GM21515 (cell line): ENCODE results near the gene SGO2.

ENCODE experiments used
- ATAC-seq: cut with Tn5 transposase; IDR thresholded peaks from one replicate; pipeline ENCODE4 v1.9.1; 2021; ENCODE audit not compliant: unreplicated experiment

SGO2 gene, protein sequence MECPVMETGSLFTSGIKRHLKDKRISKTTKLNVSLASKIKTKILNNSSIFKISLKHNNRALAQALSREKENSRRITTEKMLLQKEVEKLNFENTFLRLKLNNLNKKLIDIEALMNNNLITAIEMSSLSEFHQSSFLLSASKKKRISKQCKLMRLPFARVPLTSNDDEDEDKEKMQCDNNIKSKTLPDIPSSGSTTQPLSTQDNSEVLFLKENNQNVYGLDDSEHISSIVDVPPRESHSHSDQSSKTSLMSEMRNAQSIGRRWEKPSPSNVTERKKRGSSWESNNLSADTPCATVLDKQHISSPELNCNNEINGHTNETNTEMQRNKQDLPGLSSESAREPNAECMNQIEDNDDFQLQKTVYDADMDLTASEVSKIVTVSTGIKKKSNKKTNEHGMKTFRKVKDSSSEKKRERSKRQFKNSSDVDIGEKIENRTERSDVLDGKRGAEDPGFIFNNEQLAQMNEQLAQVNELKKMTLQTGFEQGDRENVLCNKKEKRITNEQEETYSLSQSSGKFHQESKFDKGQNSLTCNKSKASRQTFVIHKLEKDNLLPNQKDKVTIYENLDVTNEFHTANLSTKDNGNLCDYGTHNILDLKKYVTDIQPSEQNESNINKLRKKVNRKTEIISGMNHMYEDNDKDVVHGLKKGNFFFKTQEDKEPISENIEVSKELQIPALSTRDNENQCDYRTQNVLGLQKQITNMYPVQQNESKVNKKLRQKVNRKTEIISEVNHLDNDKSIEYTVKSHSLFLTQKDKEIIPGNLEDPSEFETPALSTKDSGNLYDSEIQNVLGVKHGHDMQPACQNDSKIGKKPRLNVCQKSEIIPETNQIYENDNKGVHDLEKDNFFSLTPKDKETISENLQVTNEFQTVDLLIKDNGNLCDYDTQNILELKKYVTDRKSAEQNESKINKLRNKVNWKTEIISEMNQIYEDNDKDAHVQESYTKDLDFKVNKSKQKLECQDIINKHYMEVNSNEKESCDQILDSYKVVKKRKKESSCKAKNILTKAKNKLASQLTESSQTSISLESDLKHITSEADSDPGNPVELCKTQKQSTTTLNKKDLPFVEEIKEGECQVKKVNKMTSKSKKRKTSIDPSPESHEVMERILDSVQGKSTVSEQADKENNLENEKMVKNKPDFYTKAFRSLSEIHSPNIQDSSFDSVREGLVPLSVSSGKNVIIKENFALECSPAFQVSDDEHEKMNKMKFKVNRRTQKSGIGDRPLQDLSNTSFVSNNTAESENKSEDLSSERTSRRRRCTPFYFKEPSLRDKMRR

DNA sequence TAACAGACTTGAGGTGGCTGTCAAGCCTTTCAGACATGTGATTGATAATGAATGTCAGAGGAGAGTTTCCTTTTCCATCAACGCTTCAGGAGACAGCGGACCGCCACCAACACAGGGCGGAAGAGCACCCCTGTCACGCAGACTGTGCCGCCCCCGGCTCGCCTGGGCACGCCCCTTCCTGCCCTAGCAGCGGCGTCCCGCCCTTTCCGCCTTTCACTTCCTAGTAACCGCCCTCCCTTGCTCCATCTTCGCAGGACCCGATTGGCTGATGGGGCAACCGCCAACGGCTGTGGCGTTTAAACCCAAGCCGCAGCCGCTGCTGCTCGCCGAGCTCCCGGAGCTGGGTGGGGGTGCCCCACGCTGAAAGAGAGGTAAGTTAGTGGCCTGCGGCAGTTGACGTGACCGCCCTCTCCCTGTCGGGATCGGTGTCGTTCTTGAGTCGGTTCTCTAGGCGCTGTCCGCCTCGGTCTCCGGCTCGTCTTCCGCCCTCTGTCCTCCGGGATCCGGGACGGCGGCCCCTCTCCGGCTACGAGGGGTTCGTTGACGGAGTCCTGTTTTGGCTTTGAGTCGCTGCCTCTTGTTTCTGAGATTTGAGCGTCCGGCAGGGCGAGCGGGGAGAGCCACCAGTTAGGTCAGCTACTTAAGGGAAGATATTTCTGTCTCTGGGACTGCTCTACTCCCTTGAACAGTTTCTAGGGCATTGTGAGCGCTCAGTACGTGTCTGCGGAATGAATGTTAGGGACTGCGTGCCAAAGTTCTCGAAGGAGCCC is at the start of gene SGO2:
SGO2 (plus strand) TSS at position 326 of the 770 bp plus-strand sequence. CDS start 6,769 bp downstream, outside the sequence.
- ATAC-seq, result peak; percentile 100

DNA sequence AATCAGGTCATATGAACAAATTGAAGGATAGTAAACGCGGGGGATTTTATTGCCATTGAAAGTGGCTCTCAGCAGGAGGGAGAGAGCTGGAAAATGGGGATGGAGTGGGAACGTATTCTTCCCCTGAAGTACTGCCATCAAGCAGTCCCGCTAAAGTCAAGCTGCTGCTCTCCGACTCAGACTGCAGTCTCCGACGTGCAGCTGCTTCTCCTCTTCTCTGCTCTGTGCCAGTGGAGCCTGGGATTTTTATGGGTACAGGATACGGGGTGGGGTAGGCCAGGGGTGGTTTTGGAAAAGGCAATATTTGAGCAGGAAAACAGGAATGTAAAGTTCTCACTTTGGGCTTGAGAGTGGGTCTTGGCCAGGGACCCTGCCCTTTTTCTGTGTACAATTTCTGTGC is 49.2 kb upstream of the SGO2 start:
- ATAC-seq, result no peak

DNA sequence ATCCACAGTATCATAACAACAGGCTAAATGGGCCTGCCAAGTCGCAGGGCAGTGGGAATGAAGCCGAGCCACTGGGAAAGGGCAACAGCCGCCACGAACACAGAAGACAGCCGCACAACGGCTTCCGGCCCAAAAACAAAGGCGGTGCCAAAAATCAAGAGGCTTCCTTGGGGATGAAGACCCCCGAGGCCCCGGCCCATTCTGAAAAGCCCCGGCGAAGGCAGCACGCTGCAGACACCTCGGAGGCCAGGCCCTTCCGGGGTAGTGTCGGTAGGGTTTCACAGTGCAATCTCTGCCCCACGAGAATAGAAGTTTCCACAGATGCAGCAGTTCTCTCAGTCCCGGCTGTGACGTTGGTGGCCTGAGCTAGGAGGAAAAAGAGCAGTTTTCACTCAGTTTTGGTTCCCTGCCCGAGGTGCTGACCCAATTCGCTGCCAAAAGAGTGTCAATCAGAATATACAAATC is 48.3 kb upstream of the SGO2 start:
- no peak for ATAC-seq

DNA sequence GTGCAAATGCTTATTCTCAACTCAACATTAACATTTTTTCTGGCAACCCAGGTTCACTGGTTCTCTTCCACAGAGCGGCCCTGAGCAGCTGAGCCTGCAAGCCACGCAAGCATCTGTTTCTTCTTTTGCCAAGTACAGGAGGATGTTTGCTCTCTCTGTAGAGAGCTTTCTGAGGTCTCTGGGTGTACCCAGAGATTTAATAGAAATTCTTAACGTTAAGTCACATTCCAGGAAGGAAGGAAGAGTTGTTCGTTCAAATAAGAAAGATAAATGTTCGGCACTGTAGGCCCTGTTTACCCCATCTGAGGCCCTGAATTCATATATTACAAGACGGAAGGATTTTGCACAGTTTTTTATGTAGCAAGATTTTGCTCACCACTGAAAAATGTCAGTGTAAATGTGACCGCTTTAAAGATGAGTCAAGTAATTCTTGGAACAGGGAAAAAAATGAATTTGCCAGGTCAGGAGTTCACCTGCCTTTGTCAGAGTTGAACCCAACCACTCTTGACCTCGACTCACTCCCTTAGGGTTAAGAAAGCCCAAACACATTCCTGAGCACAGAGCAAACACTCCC is 46.2 kb upstream of the SGO2 start:
- ATAC-seq, result no peak

DNA sequence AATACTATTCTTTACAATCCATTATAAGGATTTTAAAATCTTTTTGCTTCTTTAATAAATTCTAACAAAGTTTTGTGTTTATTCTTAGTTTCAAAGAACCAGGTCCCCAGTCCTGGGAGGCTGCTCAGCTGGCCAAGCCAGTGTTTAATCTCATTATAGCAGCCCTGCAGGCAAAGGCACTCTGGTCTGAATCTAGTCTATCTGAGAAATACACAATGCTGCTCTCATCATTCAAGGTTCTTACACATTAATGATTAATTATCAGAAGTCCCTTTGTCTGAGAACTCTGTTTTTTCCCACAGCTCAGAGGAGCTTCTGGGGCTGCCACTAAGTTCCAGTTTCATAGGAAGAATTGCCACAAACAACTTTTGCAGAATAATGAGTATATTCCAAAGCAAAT is 43.8 kb upstream of the SGO2 start:
- ATAC-seq, result no peak

DNA sequence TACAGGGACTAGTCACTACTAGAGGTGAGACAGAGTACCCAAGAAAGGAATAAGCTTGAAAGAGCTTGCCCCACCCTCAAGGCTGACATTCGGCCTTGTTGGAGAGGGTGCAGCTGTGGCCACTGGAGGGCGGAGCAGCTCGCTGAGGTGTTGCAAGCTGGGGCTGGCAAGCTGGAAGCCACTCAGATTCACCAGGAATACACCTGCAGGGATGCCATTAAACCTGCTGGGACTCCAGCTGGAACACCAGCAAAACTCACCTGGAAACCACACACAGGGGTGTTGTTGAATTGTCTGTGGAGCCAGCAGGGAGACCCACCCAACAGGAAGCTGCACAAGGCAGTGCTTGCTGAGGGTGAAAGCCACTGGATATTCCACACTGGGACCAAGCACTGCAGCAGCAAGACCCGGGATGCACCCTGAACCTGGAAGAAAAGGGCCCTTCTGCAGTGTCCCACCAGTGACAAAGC is 42.2 kb upstream of the SGO2 start:
- ATAC-seq, result peak; percentile 57

DNA sequence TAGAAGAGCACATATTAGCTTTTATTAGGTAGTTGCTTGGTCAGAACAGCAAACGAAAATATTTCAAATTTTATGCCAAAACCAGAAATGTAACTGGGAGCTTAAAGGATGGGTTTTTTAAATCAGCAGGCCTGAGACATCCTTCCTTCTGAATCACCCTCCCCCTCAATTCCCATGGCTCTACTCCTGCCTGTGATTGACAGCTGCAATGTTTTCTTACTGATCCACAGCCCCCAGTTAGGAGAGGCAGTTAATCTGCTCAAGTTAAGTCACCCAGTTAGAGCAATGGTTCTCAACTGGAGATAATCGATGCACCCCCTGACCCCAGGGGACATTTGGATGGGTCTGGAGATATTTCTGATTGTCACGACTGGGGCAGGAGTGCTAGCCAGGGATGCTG is 41.1 kb upstream of the SGO2 start:
- no peak for ATAC-seq

DNA sequence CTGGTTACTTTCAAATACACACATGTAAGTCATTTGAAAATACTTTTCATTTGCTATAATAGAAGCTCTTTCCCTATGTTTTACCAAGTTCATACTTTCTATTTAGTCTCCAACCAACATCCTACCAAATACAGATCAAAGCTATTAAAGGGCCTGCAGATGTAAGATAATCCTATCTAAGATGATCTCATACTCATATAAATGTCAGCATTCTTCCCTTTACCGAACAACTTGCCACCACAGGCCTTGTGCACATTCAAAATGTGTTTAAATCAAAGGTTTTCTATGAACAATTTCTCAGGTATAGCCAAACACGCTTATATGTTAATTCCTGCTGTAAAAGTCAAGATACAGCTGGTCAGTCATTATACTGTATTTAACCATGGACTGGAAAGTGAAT is 39.5 kb upstream of the SGO2 start:
- no peak for ATAC-seq

DNA sequence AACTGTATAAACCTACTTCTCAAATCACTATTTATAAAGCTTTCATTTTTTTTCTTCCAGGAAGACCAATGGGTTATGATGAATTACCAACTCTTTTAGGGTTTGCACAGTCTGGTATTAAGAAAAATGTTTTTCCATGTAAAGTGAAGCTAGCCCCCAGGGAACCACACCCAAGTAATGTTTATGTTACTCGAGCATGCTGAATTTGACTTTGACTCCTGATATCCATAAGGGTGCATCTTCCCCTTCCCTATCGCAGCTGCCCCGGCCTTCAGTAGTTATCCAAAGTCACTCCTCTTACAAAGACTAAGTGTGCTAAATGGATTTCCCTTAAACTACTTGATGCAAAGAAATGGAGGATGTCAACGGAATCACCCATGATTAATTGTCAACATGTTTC is 37.8 kb upstream of the SGO2 start:
- no peak for ATAC-seq

DNA sequence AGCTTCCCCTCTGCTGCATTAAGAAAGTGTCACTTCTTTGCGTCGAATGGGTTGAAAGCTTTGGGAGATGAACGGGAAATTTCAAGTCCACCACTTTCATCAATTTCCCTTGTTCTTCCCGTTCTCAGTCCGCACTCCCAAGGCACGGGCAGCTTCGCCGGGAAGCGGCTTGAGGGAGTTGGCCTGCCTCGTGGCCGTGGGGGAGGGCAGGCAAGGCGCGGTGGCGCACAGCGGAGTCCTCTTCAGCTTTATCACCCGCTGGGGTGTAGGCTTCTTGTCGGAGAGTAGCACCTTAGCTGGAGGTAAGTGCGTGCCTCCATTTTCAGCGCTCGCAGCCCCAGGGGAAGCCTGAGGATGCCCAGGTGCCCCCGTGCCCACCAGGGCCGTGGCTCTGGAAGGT is 36.0 kb upstream of the SGO2 start:
- ATAC-seq, result no peak

DNA sequence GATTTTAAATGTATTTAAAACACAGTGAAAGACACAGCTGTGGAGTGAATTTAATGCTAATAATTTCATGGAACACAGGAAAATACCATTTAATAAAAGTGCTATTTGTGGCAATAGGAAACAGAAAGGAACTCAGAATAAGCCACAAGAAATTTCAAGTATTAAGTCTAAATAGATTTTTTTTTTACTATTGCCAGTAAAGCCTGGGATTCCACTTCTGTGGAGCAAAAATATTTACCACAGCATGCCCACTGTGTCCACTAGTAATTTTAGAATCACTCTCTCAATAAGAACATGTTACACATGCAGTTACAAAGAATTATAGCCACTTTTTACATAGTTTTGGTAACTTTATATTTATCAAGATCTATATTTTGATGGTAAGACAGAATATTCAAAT is 33.4 kb upstream of the SGO2 start:
- no peak for ATAC-seq

DNA sequence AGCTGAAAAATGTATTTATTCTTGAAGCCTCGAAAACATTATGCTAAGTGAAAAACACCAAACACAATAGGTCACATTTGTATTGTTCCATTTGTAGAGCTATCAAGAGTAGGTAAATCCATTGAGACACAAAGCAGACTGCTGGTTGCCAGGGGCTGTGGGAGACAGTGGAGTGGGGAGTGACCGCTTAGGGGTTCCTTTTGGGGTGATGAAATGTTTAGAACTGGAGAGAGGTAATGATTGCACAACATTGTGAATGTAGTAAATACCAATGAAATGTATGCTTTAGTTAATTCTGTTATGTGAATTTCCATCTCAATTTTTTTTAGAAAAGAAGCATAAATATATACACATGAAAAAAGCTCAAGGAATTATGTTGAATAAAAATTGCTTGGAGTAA is 32.0 kb upstream of the SGO2 start:
- ATAC-seq, result no peak

DNA sequence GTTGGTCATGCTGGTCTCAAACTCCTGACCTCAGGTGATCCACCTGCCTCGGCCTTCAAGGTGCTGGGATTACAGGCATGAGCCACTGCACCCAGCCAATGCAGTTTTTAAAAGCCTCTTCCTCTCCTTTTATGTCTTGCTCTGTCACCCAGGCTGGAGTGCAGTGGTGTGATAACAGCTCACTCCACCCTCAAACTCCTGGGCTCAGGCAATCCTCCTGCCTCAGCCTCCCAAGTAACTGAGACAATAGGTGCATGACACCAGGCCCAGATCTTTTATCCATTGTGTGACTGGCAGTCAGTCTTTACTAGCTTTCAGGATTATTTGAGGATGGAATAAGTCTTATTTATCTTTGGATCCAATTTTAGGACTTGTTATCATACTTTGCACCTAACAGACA is 29.3 kb upstream of the SGO2 start:
- no peak for ATAC-seq

DNA sequence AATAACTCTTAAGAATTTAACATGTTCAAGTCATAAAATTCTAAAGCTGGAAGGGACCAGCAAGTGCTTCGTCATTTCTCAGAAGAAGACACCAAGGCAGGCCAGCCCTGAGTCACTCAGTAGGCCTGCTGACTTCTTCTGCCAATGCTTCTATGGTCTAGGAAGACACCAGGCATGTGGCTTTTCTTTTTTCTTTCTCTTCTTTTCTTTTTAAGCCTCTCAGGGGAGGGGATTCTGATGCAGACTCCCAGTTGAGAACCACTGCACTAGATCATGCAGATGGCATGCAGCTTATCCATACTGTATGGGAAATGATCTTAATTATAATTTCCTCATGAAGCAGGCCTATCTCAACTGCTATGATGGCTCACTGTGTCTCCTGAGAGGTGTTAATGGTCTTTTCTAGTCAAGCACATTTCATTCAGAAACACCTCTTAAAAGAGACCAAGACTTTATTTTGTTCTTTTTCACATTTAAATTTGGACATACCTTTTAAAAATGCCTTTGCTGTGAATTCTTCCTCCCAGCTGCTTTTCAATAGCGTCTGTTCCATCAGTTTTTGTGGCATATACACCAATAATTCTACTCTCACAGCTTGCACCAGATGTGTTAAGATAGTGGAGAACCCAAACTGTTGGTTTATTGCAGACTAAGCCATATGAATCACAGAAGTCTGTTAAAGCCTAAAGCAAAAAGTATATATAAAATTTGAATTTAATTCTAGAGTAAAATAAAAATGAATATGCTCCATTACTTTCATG is 27.4 kb upstream of the SGO2 start:
- no peak for ATAC-seq

DNA sequence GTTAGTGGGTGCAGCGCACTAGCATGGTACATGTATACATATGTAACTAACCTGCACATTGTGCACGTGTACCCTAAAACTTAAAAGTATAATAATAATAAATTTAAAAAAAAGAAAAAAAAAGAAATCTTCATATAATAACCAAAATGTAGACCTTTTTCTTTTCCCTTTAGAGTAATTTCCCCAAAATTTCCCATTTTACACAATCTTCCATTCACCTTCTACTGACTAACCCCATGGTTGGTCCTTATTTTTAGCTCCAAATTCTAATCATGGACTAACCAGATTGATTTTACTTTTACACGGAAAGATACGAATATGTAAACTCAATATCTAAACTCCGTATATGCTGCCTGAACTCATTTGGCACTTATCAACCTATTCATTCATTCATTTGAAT is 23.8 kb upstream of the SGO2 start:
- ATAC-seq, result no peak

DNA sequence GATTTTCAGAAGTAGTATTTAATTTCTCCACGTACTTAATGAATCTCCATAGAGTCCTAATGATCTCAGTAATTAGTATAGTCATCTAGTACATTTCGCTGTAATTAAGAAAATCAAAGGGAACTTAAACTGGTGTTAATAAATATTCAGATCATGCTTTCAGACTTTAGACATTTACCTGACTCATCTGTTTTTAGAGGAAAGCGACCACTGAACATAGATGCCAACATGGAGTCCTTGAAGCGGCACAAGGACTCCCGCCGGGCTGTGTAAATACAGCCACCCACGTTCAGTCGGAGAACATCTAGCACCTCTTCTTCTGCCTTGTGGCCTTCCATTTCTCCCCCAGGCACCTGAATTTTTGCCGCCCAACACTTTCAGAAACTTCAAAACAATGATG is 19.3 kb upstream of the SGO2 start:
- ATAC-seq, result no peak

DNA sequence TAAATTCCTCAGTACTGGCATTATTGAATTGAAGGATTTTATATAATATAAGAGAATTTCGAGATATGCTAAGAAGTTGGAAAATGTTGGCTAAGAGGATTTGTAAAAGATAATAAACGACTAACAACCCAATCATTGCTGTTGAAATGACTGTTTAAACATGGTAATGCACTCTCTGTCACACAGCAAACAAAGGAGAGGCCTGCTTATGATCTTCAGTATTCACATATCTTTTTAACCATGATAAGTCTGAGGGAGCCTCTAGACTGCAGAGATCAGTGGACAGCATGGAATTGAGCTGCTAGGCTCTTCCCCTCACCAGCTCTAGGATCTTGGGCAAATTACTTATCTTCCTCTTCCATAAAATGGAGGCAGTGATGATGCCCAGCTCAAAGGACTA is 18.8 kb upstream of the SGO2 start:
- ATAC-seq, result no peak

DNA sequence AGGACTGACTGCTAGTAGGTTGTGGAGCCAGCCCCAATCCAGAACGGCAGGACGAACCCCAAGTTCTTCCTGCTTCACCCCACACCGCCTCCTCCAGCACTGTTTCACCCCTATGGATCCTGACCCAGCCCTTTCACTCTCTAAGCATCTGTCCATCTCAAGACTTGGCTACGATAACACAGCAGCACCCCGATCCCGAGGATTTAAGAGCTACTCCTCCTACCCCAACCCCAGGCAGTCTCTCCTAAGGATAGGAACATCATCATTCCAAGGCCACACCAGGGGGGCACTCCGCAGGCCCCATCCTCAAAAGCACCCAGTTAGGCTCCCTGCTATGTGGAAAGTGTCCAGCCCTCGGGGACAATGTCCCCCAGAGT is 16.8 kb upstream of the SGO2 start:
- ATAC-seq, result no peak
